ENCODE measurements around the gene CHI3L2. TPM values are rescaled to one million over a fixed set of nuclear protein-coding genes. Genes with fewer than 3 reads are reported as not detected.

Gene CHI3L2
- total and polyA plus RNA-seq, 10 of the 15 experiments (the other 5 are each of a cell fraction or from before 2014, with no cell fraction given), result 37.1 to 508 (median 98.3) TPM

DNA sequence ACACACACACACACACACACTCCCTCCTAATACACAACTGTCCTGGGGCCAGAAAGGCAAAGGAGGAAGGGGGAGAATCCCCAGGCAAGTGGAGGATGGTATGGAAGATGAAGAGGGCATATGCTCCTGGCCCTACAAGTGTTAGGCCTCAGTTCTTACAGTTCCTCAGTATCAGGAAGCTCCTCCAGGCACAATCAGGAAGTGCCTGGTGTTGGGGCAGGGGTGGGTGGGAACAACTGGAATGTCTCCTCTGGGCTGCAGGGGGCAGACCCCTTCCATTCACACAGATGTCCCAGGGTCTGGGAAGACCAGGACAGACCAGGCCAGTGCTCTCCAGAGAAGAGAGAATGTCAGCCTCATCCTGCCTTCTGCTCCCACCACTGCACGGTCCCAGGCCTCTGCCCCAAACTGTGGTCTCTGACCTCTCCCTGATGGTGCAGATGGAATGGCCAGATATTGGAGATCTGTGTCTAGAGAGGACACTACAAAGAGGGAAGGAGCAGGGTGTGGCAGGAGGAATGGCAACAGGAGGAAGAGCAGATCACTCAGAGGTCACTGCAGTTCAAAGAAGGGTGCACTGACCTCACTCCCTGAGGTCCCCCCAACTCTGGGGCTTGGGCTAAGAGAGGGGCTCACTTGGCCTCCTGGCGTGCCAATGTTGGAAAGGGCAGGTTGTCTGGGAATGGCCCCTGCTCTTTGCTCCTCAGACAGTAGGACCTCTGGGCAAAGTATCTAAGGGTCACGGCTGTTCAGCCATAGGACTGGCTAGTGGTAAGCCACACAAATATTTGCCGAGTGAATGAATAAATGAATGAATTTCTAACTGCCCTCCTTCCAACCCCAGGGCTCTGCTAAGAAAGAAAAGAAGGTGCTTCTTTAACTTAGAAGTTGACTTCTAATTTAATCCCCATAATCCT is 24.5 kb upstream of the CHI3L2 start:
- Histone ChIP-seq H3K9me3 (replicated peaks; ENCODE audit: control insufficient read depth, insufficient read depth, low read length) (no peaks in the 10 kb centered on the region), H3K27me3 (replicated peaks in 1 of 2; ENCODE audit: control insufficient read depth in 2 of 2, insufficient read depth in 2 of 2, low read length in 1 of 2) (no peaks in the 10 kb centered on the region), H3K9ac (ENCODE audit: control insufficient read depth, insufficient read depth, low read length) (peak overlapping the region; percentile 93), H3K36me3 (ENCODE audit: control insufficient read depth in 2 of 2, insufficient read depth in 2 of 2, low read length in 1 of 2) (peaks cover 0 to 5% of the 10 kb centered on the region in 2 experiments; a peak in 1 of 4 replicates), H3K4me1 (ENCODE audit: control insufficient read depth, insufficient read depth, low read length) (peaks cover 39% of the 10 kb centered on the region), H2AFZ (ENCODE audit: control insufficient read depth, low read depth, low read length) (no peak overlapping the region), H3K4me2 (ENCODE audit: control insufficient read depth, insufficient read depth) (peak overlapping the region; percentile 99), H3K4me3 (peak overlapping the region; percentile 73), H3K79me2 (ENCODE audit: control insufficient read depth, insufficient read depth, low read length) (peaks cover 67% of the 10 kb centered on the region), H3K27ac (ENCODE audit: control insufficient read depth, insufficient read depth) (peak overlapping the region; percentile 92), H4K20me1 (ENCODE audit: control insufficient read depth, insufficient read depth) (no peaks in the 10 kb centered on the region)
- 0% methylated on average over 4 of the region's 4 CpGs for WGBS (ENCODE audit: insufficient coverage, insufficient replicate concordance, low lambda C conversion rate, missing lambda C conversion rate)
- intact Hi-C loops (cut with micrococcal nuclease; ENCODE audit: unreplicated experiment), result loop anchor here (1.0 to 5.0 kb wide), 4 partner anchors 18 to 414 kb away; partner anchors contain the start of genes CD53 and RAP1A
- BruUV-seq (replicated peaks), result TSS peak; percentile 19
- no peak for FAIRE-seq
- no peak for DNase-seq (ENCODE audit: low read depth, low spot score)
- ATAC-seq, result peak; percentile 1
- in situ Hi-C loops (cut with MboI), result no loop called here
- ChIA-PET POLR2A (interaction anchor here (1.1 to 12.8 kb wide), 5 partner anchors 9 to 17 kb away, joined by 3 to 371 read pairs (median 20); no protein-coding TSS in a partner anchor), RAD21 (ENCODE audit: unreplicated experiment) (interaction anchor here (0.7 to 15.0 kb wide), 11 partner anchors 10 to 328 kb away, joined by 3 to 542 read pairs (median 4); no protein-coding TSS in a partner anchor), SMC1A (ENCODE audit: uncharacterized antibody, unreplicated experiment) (interaction anchor here (0.5 to 8.7 kb wide), 13 partner anchors 9 to 172 kb away, joined by 3 to 284 read pairs (median 8); no protein-coding TSS in a partner anchor), CTCF (interaction anchor here (0.5 to 14.9 kb wide), 4 partner anchors 15 to 355 kb away, joined by 3 to 239 read pairs (median 6); no protein-coding TSS in a partner anchor)
- TF ChIP-seq, protein P1, sequence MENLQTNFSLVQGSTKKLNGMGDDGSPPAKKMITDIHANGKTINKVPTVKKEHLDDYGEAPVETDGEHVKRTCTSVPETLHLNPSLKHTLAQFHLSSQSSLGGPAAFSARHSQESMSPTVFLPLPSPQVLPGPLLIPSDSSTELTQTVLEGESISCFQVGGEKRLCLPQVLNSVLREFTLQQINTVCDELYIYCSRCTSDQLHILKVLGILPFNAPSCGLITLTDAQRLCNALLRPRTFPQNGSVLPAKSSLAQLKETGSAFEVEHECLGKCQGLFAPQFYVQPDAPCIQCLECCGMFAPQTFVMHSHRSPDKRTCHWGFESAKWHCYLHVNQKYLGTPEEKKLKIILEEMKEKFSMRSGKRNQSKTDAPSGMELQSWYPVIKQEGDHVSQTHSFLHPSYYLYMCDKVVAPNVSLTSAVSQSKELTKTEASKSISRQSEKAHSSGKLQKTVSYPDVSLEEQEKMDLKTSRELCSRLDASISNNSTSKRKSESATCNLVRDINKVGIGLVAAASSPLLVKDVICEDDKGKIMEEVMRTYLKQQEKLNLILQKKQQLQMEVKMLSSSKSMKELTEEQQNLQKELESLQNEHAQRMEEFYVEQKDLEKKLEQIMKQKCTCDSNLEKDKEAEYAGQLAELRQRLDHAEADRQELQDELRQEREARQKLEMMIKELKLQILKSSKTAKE (IDR thresholded peaks at IDR 0.05; ENCODE audit: low read depth, poor library complexity, severe bottlenecking), result no peak
- TF ChIP-seq SUZ12 (IDR thresholded peaks at IDR 0.05; ENCODE audit: unreplicated experiment) (no peak), BRCA1 (IDR thresholded peaks at IDR 0.05; ENCODE audit: low read depth, low read length) (no peak), CREM (IDR thresholded peaks at IDR 0.05; ENCODE audit: low read depth) (no peak), CBX3 (IDR thresholded peaks at IDR 0.05; ENCODE audit: borderline replicate concordance, low read depth) (no peak), NFYA (IDR thresholded peaks at IDR 0.05; ENCODE audit: borderline replicate concordance, low read depth, low read length) (no peak), MEF2B (IDR thresholded peaks at IDR 0.05; ENCODE audit: partially characterized antibody, poor library complexity, severe bottlenecking) (no peak), GATAD2B (conservative IDR thresholded peaks at IDR 0.05; ENCODE audit: low read depth) (peak; percentile 37; the same call in 1 of the 2 replicates), ZNF24 (IDR thresholded peaks at IDR 0.05) (peak; percentile 91), TARDBP (IDR thresholded peaks at IDR 0.05; ENCODE audit: borderline replicate concordance) (no peak)
- TF ChIP-seq, protein P2, sequence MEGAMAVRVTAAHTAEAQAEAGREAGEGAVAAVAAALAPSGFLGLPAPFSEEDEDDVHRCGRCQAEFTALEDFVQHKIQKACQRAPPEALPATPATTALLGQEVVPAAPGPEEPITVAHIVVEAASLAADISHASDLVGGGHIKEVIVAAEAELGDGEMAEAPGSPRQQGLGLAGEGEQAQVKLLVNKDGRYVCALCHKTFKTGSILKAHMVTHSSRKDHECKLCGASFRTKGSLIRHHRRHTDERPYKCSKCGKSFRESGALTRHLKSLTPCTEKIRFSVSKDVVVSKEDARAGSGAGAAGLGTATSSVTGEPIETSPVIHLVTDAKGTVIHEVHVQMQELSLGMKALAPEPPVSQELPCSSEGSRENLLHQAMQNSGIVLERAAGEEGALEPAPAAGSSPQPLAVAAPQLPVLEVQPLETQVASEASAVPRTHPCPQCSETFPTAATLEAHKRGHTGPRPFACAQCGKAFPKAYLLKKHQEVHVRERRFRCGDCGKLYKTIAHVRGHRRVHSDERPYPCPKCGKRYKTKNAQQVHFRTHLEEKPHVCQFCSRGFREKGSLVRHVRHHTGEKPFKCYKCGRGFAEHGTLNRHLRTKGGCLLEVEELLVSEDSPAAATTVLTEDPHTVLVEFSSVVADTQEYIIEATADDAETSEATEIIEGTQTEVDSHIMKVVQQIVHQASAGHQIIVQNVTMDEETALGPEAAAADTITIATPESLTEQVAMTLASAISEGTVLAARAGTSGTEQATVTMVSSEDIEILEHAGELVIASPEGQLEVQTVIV (IDR thresholded peaks at IDR 0.05; ENCODE audit: borderline replicate concordance, partially characterized antibody), result peak; percentile 33
- TF ChIP-seq, protein P3, sequence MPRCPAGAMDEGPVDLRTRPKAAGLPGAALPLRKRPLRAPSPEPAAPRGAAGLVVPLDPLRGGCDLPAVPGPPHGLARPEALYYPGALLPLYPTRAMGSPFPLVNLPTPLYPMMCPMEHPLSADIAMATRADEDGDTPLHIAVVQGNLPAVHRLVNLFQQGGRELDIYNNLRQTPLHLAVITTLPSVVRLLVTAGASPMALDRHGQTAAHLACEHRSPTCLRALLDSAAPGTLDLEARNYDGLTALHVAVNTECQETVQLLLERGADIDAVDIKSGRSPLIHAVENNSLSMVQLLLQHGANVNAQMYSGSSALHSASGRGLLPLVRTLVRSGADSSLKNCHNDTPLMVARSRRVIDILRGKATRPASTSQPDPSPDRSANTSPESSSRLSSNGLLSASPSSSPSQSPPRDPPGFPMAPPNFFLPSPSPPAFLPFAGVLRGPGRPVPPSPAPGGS (IDR thresholded peaks at IDR 0.05; ENCODE audit: borderline replicate concordance, insufficient read depth, low read depth, low read length, poor library complexity, severe bottlenecking), result peak; percentile 8
- TF ChIP-seq, protein P4, sequence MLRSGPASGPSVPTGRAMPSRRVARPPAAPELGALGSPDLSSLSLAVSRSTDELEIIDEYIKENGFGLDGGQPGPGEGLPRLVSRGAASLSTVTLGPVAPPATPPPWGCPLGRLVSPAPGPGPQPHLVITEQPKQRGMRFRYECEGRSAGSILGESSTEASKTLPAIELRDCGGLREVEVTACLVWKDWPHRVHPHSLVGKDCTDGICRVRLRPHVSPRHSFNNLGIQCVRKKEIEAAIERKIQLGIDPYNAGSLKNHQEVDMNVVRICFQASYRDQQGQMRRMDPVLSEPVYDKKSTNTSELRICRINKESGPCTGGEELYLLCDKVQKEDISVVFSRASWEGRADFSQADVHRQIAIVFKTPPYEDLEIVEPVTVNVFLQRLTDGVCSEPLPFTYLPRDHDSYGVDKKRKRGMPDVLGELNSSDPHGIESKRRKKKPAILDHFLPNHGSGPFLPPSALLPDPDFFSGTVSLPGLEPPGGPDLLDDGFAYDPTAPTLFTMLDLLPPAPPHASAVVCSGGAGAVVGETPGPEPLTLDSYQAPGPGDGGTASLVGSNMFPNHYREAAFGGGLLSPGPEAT (IDR thresholded peaks at IDR 0.05; ENCODE audit: low read depth), result peak; percentile 75

Data from GM12878 (cell line).